Lower lobe of right lung (tissue), 2 donors: Measurements from ENCODE around the gene MORN5. TPM values are rescaled to one million over a fixed set of nuclear protein-coding genes. Genes with fewer than 3 reads are reported as not detected.

Source experiments
- ATAC-seq, 2 donors: fragments of 200-7000 bp; cut with Tn5 transposase; one replicate each; pipeline ENCODE4 v1.9.1; 2020 to 2022; ENCODE audit warnings: mild to moderate bottlenecking in 2 of 2, moderate library complexity in 2 of 2
- DNase-seq: peaks from one replicate; pipeline ENCODE4 v3.0.0-alpha.2; 2020
- H3K27ac ChIP-seq: fragments of 200-600 bp; one replicate; pipeline ENCODE4 v1.8.0; 2022
- H3K27me3 ChIP-seq: fragments of 200-600 bp; one replicate; pipeline ENCODE4 v1.8.0; 2022; ENCODE audit warnings: low read depth
- H3K36me3 ChIP-seq: fragments of 200-600 bp; one replicate; pipeline ENCODE4 v1.8.0; 2022; ENCODE audit warnings: mild to moderate bottlenecking
- H3K4me1 ChIP-seq: fragments of 200-600 bp; one replicate; pipeline ENCODE4 v1.8.0; 2022
- H3K4me3 ChIP-seq: fragments of 200-600 bp; one replicate; pipeline ENCODE4 v1.8.0; 2022; ENCODE audit warnings: mild to moderate bottlenecking
- H3K9me3 ChIP-seq: fragments of 200-600 bp; one replicate; pipeline ENCODE4 v1.8.0; 2022
- intact Hi-C: fragments of 100-400 bp; cut with DNase I; formaldehyde crosslinking; loops from one replicate; pipeline ENCODE4 v1.11.0; 2022
- total RNA-seq: library from RNA; stranded (reverse); fragmentation: NEBNext Ultra II Directional; extraction: Animal tissue kit (Norgen Biotek cat#: 25700); gene quantifications from one replicate; pipeline ENCODE4 v1.2.1, GENCODE V29; 2021
- TF ChIP-seq, protein P1 (sequence below): fragments of 200-600 bp; IDR thresholded peaks from one replicate; pipeline ENCODE4 v1.8.0; 2022; ENCODE audit warnings: antibody characterized with exemption, mild to moderate bottlenecking
- donor health status: DM: no; HTN: yes; CAD: no; lungs with severe emphysema.

MORN5 gene
- total RNA-seq, 1 donor from 2014 or later, result 7.7 TPM

DNA sequence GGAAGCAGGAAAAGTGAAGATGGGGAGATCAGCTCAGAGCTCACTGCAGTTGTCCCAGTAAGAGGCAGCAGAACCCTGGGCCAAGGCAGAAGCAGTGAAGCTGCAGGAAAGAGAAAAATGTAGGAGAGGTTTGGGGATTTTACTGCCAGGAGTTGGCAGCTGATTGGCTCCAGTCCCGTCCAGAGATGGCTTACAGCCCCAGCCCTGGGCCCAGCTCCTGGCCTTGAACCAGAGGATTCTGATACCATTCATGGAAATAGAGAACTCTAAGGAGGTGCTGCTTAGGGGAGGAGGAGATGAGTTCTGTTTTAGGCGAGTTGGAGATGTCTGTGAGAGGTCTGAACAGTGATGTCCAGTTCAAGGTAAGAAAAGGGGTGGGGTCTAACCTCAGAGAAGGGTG is 4.6 kb downstream of the MORN5 start:
- Histone ChIP-seq H3K9me3 (no peaks in the 10 kb centered on the region), H3K36me3 (no peaks in the 10 kb centered on the region), H3K4me3 (no peak overlapping the region), H3K27ac (no peak overlapping the region), H3K4me1 (no peaks in the 10 kb centered on the region), H3K27me3 (no peaks in the 10 kb centered on the region)
- intact Hi-C loops, result no loop called here
- ATAC-seq (no peak), DNase-seq (no peak)
- TF ChIP-seq, protein P1, sequence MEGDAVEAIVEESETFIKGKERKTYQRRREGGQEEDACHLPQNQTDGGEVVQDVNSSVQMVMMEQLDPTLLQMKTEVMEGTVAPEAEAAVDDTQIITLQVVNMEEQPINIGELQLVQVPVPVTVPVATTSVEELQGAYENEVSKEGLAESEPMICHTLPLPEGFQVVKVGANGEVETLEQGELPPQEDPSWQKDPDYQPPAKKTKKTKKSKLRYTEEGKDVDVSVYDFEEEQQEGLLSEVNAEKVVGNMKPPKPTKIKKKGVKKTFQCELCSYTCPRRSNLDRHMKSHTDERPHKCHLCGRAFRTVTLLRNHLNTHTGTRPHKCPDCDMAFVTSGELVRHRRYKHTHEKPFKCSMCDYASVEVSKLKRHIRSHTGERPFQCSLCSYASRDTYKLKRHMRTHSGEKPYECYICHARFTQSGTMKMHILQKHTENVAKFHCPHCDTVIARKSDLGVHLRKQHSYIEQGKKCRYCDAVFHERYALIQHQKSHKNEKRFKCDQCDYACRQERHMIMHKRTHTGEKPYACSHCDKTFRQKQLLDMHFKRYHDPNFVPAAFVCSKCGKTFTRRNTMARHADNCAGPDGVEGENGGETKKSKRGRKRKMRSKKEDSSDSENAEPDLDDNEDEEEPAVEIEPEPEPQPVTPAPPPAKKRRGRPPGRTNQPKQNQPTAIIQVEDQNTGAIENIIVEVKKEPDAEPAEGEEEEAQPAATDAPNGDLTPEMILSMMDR, result no peak

DNA sequence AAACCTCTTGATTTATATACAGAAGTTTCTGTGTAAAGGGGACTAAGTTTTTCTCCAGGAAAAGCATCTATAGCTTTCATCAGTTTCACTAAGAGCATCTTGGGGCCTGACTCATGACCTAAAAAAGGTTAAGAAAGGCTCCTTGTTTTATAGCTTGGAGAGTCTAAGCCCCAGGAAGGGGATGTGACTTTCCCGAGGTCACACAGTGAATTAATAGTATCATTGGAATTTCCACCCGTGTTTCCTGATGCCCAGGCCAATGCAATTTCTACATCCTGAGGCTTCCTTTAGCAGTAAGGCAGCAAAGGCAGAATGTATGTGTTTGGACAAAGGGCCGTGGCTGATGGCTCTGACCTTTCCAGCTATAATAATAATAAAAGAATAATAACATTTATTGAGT is 8.6 kb downstream of the MORN5 start:
- Histone ChIP-seq H3K27ac (no peak overlapping the region), H3K36me3 (no peaks in the 10 kb centered on the region), H3K27me3 (peaks cover 5% of the 10 kb centered on the region), H3K4me3 (no peak overlapping the region), H3K9me3 (no peaks in the 10 kb centered on the region), H3K4me1 (no peaks in the 10 kb centered on the region)
- TF ChIP-seq, protein P1, result no peak
- DNase-seq, result no peak
- ATAC-seq, result no peak
- intact Hi-C loops, result no loop called here

DNA sequence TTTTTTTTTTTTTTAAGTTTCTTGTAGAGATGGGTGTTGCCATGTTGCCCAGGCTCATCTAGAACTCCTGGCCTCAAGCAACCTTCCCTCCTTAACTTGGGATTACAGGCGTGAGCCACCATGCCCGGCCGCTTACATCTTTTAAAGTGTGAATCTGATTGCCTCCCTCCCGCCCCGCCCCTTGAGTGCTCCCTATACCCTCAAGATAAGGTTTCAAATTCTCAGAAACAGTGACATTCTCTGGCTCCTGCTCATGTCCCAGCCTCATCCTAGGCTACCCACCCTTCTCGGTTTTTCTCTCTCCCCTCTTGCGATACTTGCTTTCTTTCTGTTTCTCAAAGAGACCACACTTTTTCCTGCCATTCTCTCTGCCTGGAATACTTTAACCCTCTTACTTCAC is 12.4 kb downstream of the MORN5 start:
- H3K4me1 ChIP-seq, result no peaks in the 10 kb centered on the region
- TF ChIP-seq, protein P1, result no peak
- no peak overlapping the region for H3K27ac ChIP-seq
- intact Hi-C loops, result no loop called here
- no peaks in the 10 kb centered on the region for H3K36me3 ChIP-seq
- peaks cover 8% of the 10 kb centered on the region for H3K27me3 ChIP-seq
- no peaks in the 10 kb centered on the region for H3K9me3 ChIP-seq
- no peak overlapping the region for H3K4me3 ChIP-seq
- no peak for ATAC-seq
- no peak for DNase-seq

DNA sequence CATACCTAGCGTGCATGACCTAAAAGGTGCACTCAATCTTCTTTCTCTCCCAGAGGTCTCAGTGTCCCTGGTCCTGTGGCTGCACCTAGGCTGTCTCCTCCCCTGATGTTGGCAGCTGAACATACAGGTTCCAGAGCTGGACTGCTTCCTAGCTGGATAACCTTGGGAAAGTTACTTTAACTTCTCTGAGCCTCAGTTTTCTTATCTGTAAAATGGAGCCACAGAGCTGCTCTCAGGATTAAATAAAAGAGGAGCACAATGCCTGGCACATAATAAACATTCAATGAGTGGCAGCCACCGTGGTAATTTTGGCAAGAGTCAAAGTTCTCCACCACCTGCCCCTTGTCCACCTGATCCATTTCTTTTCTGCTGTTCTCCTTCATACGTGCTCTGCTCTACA is 14.0 kb downstream of the MORN5 start:
- Histone ChIP-seq H3K9me3 (no peaks in the 10 kb centered on the region), H3K27me3 (peaks cover 8% of the 10 kb centered on the region), H3K36me3 (no peaks in the 10 kb centered on the region), H3K4me3 (no peak overlapping the region), H3K27ac (no peak overlapping the region), H3K4me1 (no peaks in the 10 kb centered on the region)
- ATAC-seq (no peak), DNase-seq (no peak)
- intact Hi-C loops, result no loop called here
- TF ChIP-seq, protein P1, result no peak

DNA sequence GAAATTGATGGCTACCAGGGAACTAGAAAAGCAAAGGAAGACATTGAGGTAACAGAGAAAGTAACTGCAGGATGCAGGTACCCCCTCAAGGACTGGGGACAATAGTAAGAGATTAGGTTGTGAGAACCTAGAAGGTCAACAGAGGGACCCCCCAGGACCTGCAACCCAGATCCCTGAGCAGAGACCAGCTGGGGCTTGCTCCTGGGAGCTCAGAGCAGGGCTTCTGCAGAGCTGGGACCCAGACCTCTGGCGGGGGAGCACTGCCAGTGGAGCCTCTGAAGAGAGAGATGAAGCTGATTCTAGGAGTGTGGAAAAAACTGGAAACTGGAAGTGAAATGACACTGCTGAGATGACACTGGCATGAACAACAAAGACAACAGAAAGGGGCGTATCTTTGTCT is 17.2 kb downstream of the MORN5 start:
- no peak for DNase-seq

More for the DNA sequence above, 17.2 kb downstream of the MORN5 start:
- TF ChIP-seq, protein P1, result no peak
- no peak overlapping the region for H3K4me3 ChIP-seq
- no peaks in the 10 kb centered on the region for H3K4me1 ChIP-seq
- H3K27ac ChIP-seq, result no peak overlapping the region
- H3K9me3 ChIP-seq, result no peaks in the 10 kb centered on the region
- ATAC-seq, result no peak
- no peaks in the 10 kb centered on the region for H3K36me3 ChIP-seq
- peaks cover 8% of the 10 kb centered on the region for H3K27me3 ChIP-seq
- intact Hi-C loops, result no loop called here
